ENCODE data around the gene BRPF1.

GRCh38 chr3:9736831-9737230, 5.3 kb downstream of the BRPF1 start:
- TF ChIP-seq CTCF (conservative IDR thresholded peaks at IDR 0.05; ENCODE audit: low read depth in 2 of 2), result no peak
- no peak for TF ChIP-seq EZH2phosphoT487 (IDR thresholded peaks at IDR 0.05; ENCODE audit: unreplicated experiment)
- TF ChIP-seq POLR2AphosphoS5 (IDR thresholded peaks at IDR 0.05; ENCODE audit: low read depth), result no peak
